ENCODE results near the gene TMEM272. TPM values are rescaled to one million over a fixed set of nuclear protein-coding genes. Genes with fewer than 3 reads are reported as not detected.
"Not testable (repeated sequence)": the region's sequence is repeated elsewhere in the genome, so short reads cannot be mapped to it uniquely, and the experiment has no call there.

Gene TMEM272
- total RNA-seq, 1 experiment from 2014 or later, result 0.15 TPM

DNA sequence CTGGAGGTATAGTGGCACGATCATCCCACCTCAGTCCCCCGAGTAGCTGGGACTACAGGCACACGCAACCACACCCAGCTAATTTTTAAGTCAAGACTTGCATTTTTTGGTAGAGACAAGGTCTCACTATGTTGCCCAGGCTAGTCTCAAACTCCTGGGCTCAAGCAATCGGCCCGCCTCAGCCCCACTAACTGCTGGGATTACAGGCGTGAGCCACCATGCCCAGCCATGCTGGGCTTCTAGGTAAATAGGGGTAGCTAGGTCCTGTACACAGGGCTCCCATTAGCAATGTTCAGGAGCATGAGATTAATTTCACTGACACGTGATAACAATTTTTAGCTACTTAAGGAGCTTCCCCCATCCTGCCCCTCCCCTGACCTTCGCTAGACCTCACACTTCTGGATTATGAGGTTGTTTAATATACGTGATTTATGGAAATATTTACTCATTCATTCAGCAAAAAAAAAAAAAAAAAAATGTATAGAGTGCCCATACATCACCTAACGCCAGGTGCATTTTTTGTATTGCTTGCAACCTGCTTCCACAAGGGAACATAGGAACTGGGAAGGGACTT lies 19.2 kb downstream of the TMEM272 start:
- Histone ChIP-seq H3K4me3 (ENCODE audit: low read depth in 2 of 2, low read length in 2 of 2) (no peak overlapping the region), H3K9me3 (ENCODE audit: control insufficient read depth, insufficient read depth, low read depth, low read length) (no peaks in the 10 kb centered on the region), H3K36me3 (ENCODE audit: control insufficient read depth, insufficient read depth, low read length) (no peaks in the 10 kb centered on the region), H3K4me1 (ENCODE audit: control insufficient read depth, insufficient read depth, low read length) (no peaks in the 10 kb centered on the region), H3K27me3 (ENCODE audit: control insufficient read depth, insufficient read depth, low read length) (peaks cover 4% of the 10 kb centered on the region; the same call in 1 of the 2 replicates), H3K27ac (ENCODE audit: low read length) (no peak overlapping the region)
- intact Hi-C loops (cut with micrococcal nuclease; ENCODE audit: unreplicated experiment), result loop anchor here (10.0 kb wide), 1 partner anchor 379 kb away; no protein-coding TSS in a partner anchor
- BruUV-seq (replicated peaks), result no TSS peak
- ChIA-PET POLR2A (interaction anchor here (0.7 kb wide), 1 partner anchor 22 kb away, joined by 5 read pairs; no protein-coding TSS in a partner anchor), CTCF (interaction anchor here (0.6 to 0.7 kb wide), 2 partner anchors 55 to 95 kb away, joined by 4 to 6 read pairs; no protein-coding TSS in a partner anchor)
- TF ChIP-seq, protein P1, sequence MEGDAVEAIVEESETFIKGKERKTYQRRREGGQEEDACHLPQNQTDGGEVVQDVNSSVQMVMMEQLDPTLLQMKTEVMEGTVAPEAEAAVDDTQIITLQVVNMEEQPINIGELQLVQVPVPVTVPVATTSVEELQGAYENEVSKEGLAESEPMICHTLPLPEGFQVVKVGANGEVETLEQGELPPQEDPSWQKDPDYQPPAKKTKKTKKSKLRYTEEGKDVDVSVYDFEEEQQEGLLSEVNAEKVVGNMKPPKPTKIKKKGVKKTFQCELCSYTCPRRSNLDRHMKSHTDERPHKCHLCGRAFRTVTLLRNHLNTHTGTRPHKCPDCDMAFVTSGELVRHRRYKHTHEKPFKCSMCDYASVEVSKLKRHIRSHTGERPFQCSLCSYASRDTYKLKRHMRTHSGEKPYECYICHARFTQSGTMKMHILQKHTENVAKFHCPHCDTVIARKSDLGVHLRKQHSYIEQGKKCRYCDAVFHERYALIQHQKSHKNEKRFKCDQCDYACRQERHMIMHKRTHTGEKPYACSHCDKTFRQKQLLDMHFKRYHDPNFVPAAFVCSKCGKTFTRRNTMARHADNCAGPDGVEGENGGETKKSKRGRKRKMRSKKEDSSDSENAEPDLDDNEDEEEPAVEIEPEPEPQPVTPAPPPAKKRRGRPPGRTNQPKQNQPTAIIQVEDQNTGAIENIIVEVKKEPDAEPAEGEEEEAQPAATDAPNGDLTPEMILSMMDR (IDR thresholded peaks at IDR 0.05), result no peak
- TF ChIP-seq POLR2AphosphoS5 (IDR thresholded peaks at IDR 0.05; ENCODE audit: low read depth, low read length), result no peak
- TF ChIP-seq SIN3A (IDR thresholded peaks at IDR 0.05; ENCODE audit: borderline replicate concordance, insufficient read depth, low read depth, low read length), result no peak
- TF ChIP-seq REST (IDR thresholded peaks at IDR 0.05; ENCODE audit: insufficient read depth in 1 of 2, low read depth in 2 of 2, low read length in 1 of 2), result no peak
- no peak for TF ChIP-seq TCF7L2 (IDR thresholded peaks at IDR 0.05; ENCODE audit: low read depth, low read length)
- DNase-seq (ENCODE audit: low read depth, low spot score) (no peak), ATAC-seq (no peak)
- in situ Hi-C loops (cut with HindIII; ENCODE audit: low pct_unique_long_range_greater_than_20kb, low sequenced_read_pairs), result no loop called here

- Histone ChIP-seq H3K27ac (ENCODE audit: low read length) (no peak overlapping the region), H3K36me3 (ENCODE audit: control insufficient read depth, insufficient read depth, low read length) (no peaks in the 10 kb centered on the region), H3K4me1 (ENCODE audit: control insufficient read depth, insufficient read depth, low read length) (no peaks in the 10 kb centered on the region), H3K27me3 (ENCODE audit: control insufficient read depth, insufficient read depth, low read length) (peaks cover 4% of the 10 kb centered on the region; the same call in 1 of the 2 replicates), H3K4me3 (ENCODE audit: low read depth in 2 of 2, low read length in 2 of 2) (no peak overlapping the region), H3K9me3 (ENCODE audit: control insufficient read depth, insufficient read depth, low read depth, low read length) (no peaks in the 10 kb centered on the region)
- no peak for TF ChIP-seq SIN3A (IDR thresholded peaks at IDR 0.05; ENCODE audit: borderline replicate concordance, insufficient read depth, low read depth, low read length)
- no peak for TF ChIP-seq REST (IDR thresholded peaks at IDR 0.05; ENCODE audit: insufficient read depth in 1 of 2, low read depth in 2 of 2, low read length in 1 of 2)
- TF ChIP-seq POLR2AphosphoS5 (IDR thresholded peaks at IDR 0.05; ENCODE audit: low read depth, low read length), result no peak
- TF ChIP-seq, protein P1 (IDR thresholded peaks at IDR 0.05), result no peak
- TF ChIP-seq TCF7L2 (IDR thresholded peaks at IDR 0.05; ENCODE audit: low read depth, low read length), result no peak
- POLR2A ChIA-PET, result interaction anchor here (0.7 kb wide), 1 partner anchor 22 kb away, joined by 5 read pairs; no protein-coding TSS in a partner anchor
- intact Hi-C loops (cut with micrococcal nuclease; ENCODE audit: unreplicated experiment), result loop anchor here (10.0 kb wide), 1 partner anchor 380 kb away; no protein-coding TSS in a partner anchor
- DNase-seq (ENCODE audit: low read depth, low spot score), result no peak
- in situ Hi-C loops (cut with HindIII; ENCODE audit: low pct_unique_long_range_greater_than_20kb, low sequenced_read_pairs), result no loop called here
- BruUV-seq (replicated peaks), result no TSS peak
- ATAC-seq, result no peak
- CTCF ChIA-PET, result interaction anchor here (0.7 kb wide), 1 partner anchor 96 kb away, joined by 4 read pairs; no protein-coding TSS in a partner anchor
Observed at GRCh38 chr13:51825165-51825592, 19.8 kb downstream of the TMEM272 start.

DNA sequence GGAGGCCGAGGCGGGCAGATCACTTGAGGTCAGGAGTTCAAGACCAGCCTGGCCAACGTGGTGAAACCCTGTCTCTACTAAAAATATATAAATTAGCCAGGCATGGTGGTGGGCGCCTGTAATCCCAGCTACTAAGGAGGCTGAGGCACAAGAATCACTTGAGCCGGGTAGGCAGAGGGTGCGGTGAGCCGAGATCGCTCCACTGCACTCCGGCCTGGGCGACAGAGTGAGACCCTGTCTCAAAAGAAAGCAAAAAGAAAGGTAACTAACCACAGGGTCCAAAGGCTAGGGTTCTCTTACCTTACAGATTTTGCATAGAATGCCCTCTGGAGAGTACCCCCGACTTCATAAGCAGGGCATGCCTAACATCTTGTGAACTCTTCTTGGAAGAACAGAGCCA lies 20.3 kb downstream of the TMEM272 start:
- H3K27me3 ChIP-seq (ENCODE audit: control insufficient read depth, insufficient read depth, low read length); BruUV-seq (replicated peaks); H3K27ac ChIP-seq (ENCODE audit: low read length); H3K9me3 ChIP-seq (ENCODE audit: control insufficient read depth, insufficient read depth, low read depth, low read length); H3K4me3 ChIP-seq (ENCODE audit: low read depth in 2 of 2, low read length in 2 of 2); POLR2A ChIA-PET; CTCF ChIA-PET; ATAC-seq; H3K36me3 ChIP-seq (ENCODE audit: control insufficient read depth, insufficient read depth, low read length); in situ Hi-C loops (cut with HindIII; ENCODE audit: low pct_unique_long_range_greater_than_20kb, low sequenced_read_pairs); H3K4me1 ChIP-seq (ENCODE audit: control insufficient read depth, insufficient read depth, low read length); DNase-seq (ENCODE audit: low read depth, low spot score): not testable (repeated sequence)
- intact Hi-C loops (cut with micrococcal nuclease; ENCODE audit: unreplicated experiment), result loop anchor here (10.0 kb wide), 1 partner anchor 380 kb away; no protein-coding TSS in a partner anchor

All from Panc1 (cell line).